Endodermal cell (in vitro differentiated cells): ENCODE measurements around the gene DNAH5. TPM values are rescaled to one million over a fixed set of nuclear protein-coding genes. Genes with fewer than 3 reads are reported as not detected.

Experiments used
- DNase-seq: peaks from one replicate; pipeline ENCODE4 v3.0.0-alpha.2; 2017
- H3K27ac ChIP-seq: 2 replicates; pipeline ENCODE4 v1.5.1; 2013; ENCODE audit warnings: mild to moderate bottlenecking, low read depth, low read length, moderate library complexity
- H3K27me3 ChIP-seq: 2 replicates; pipeline ENCODE4 v1.6.1; 2013; ENCODE audit warnings: mild to moderate bottlenecking, low read length, moderate library complexity; ENCODE audit not compliant: insufficient read depth, control insufficient read depth, poor library complexity, severe bottlenecking
- H3K36me3 ChIP-seq: 2 replicates; pipeline ENCODE4 v1.7.0; 2013; ENCODE audit warnings: mild to moderate bottlenecking, low read length, moderate library complexity; ENCODE audit not compliant: control insufficient read depth, insufficient read depth
- H3K4me1 ChIP-seq: one replicate; pipeline ENCODE4 v1.7.0; 2013; ENCODE audit warnings: low read length; ENCODE audit not compliant: control insufficient read depth, insufficient read depth
- H3K4me3 ChIP-seq: 2 replicates; pipeline ENCODE4 v1.5.1; 2013; ENCODE audit warnings: mild to moderate bottlenecking, low read length, moderate library complexity
- H3K9ac ChIP-seq: 2 replicates; pipeline ENCODE4 v1.6.1; 2013; ENCODE audit warnings: mild to moderate bottlenecking, low read length, moderate library complexity; ENCODE audit not compliant: poor library complexity, severe bottlenecking; ENCODE audit errors: extremely low read depth
- H3K9me3 ChIP-seq: 2 replicates; pipeline ENCODE4 v1.6.1; 2013; ENCODE audit warnings: mild to moderate bottlenecking, low read length, moderate library complexity; ENCODE audit not compliant: control insufficient read depth
- H3K27ac Mint-ChIP-seq: 2 replicates; pipeline ENCODE4 v1.8.0; 2020; ENCODE audit warnings: mixed read lengths
- H3K27me3 Mint-ChIP-seq: 2 replicates; pipeline ENCODE4 v1.8.0; 2021; ENCODE audit warnings: mild to moderate bottlenecking, mixed read lengths; ENCODE audit not compliant: insufficient read depth
- H3K36me3 Mint-ChIP-seq: 2 replicates; pipeline ENCODE4 v1.8.0; 2020; ENCODE audit warnings: low read depth, mixed read lengths
- H3K4me1 Mint-ChIP-seq: 2 replicates; pipeline ENCODE4 v1.8.0; 2020; ENCODE audit warnings: mixed read lengths
- H3K4me3 Mint-ChIP-seq: 2 replicates; pipeline ENCODE4 v1.8.0; 2020; ENCODE audit warnings: mild to moderate bottlenecking, moderate library complexity, mixed read lengths
- H3K9me3 Mint-ChIP-seq: 2 replicates; pipeline ENCODE4 v1.8.0; 2020; ENCODE audit warnings: mild to moderate bottlenecking, mixed read lengths
- CTCF ChIP-seq: fragments of 200-600 bp; sonication (generic); conservative IDR thresholded peaks from 2 replicates; pipeline ENCODE4 v1.5.0; 2021; ENCODE audit warnings: antibody characterized with exemption, mild to moderate bottlenecking
- WGBS, 2 experiments: methylation state at CpG; one replicate each; pipeline versions ENCODE4 v1.1.5 to v1.1.7; 2013; ENCODE audit warnings: missing lambda C conversion rate in 2 of 2, mixed read lengths in 1 of 2; ENCODE audit not compliant: insufficient coverage in 1 of 2, insufficient read length in 1 of 2; 5-methylcytosine and 5-hydroxymethylcytosine counted together
- total RNA-seq, 2 donors: library from RNA; stranded (reverse); fragmentation: NEBNext Ultra II Directional in 1 of 2; extraction: Animal tissue kit (Norgen Biotek cat#: 25700) in 1 of 2; gene quantifications; 2 replicates in 1 of 2; 3 replicates in 1 of 2; pipeline ENCODE4 v1.2.1, GENCODE V29; 2021

DNAH5 gene
- total RNA-seq, 2 donors from 2014 or later, result 0.84 to 1.8 TPM

GRCh38 chr5:13708432-13708831 lies 236.1 kb downstream of the DNAH5 start:
- H3K36me3 Mint-ChIP-seq, result no peaks in the 10 kb centered on the region

GRCh38 chr5:13704396-13704795 lies 240.1 kb downstream of the DNAH5 start:
- Histone ChIP-seq H3K4me3 (no peak overlapping the region), H3K9ac (no peak overlapping the region), H3K27me3 (peaks cover 10% of the 10 kb centered on the region), H3K4me1 (no peaks in the 10 kb centered on the region), H3K27ac (no peak overlapping the region), H3K36me3 (no peaks in the 10 kb centered on the region), H3K9me3 (no peaks in the 10 kb centered on the region)
- H3K9me3 Mint-ChIP-seq, result peaks cover 2% of the 10 kb centered on the region
- H3K27me3 Mint-ChIP-seq, result peaks cover 14% of the 10 kb centered on the region
- H3K4me1 Mint-ChIP-seq, result no peaks in the 10 kb centered on the region
- H3K4me3 Mint-ChIP-seq, result no peak overlapping the region
- DNase-seq, result no peak
- TF ChIP-seq CTCF, result no peak
- no peaks in the 10 kb centered on the region for H3K36me3 Mint-ChIP-seq
- 62 to 70% methylated on average over 3 to 4 of the region's 4 CpGs for WGBS, 2 experiments
- no peak overlapping the region for H3K27ac Mint-ChIP-seq

More at GRCh38 chr5:13708432-13708831, 236.1 kb downstream of the DNAH5 start:
- Mint-ChIP-seq H3K4me1 (peaks cover 1% of the 10 kb centered on the region), H3K27me3 (peaks cover 7% of the 10 kb centered on the region), H3K27ac (no peak overlapping the region), H3K9me3 (peaks cover 3% of the 10 kb centered on the region), H3K4me3 (no peak overlapping the region)
- DNase-seq, result no peak
- H3K4me3 ChIP-seq, result no peak overlapping the region
- no peaks in the 10 kb centered on the region for H3K27me3 ChIP-seq
- H3K27ac ChIP-seq, result no peak overlapping the region
- no peak overlapping the region for H3K9ac ChIP-seq
- 86 to 89% methylated on average over 2 of the region's 2 CpGs for WGBS, 2 experiments
- no peak for TF ChIP-seq CTCF
- no peaks in the 10 kb centered on the region for H3K36me3 ChIP-seq
- no peaks in the 10 kb centered on the region for H3K9me3 ChIP-seq
- H3K4me1 ChIP-seq, result no peaks in the 10 kb centered on the region

GRCh38 chr5:13700626-13701025 lies 243.9 kb downstream of the DNAH5 start:
- Histone ChIP-seq H3K4me1 (no peaks in the 10 kb centered on the region), H3K9ac (no peak overlapping the region), H3K9me3 (peaks cover 10% of the 10 kb centered on the region), H3K36me3 (no peaks in the 10 kb centered on the region), H3K27me3 (peaks cover 32% of the 10 kb centered on the region), H3K4me3 (no peak overlapping the region), H3K27ac (no peak overlapping the region)
- no peaks in the 10 kb centered on the region for H3K4me1 Mint-ChIP-seq
- peaks cover 32% of the 10 kb centered on the region for H3K27me3 Mint-ChIP-seq
- no peak overlapping the region for H3K4me3 Mint-ChIP-seq
- no peak overlapping the region for H3K27ac Mint-ChIP-seq
- WGBS, 2 experiments, result 83 to 97% methylated on average over 4 to 6 of the region's 6 CpGs
- DNase-seq, result no peak
- H3K36me3 Mint-ChIP-seq, result no peaks in the 10 kb centered on the region
- no peaks in the 10 kb centered on the region for H3K9me3 Mint-ChIP-seq
- no peak for TF ChIP-seq CTCF
